NOMO-1 (cell line): ENCODE measurements around the gene DSN1.
"Not testable (repeated sequence)": the region's sequence is repeated elsewhere in the genome, so short reads cannot be mapped to it uniquely, and the experiment has no call there.

Experiments
- DNase-seq, 2 experiments: peaks; one replicate each; lab custom pipeline; 2025; ENCODE audit not compliant: unreplicated experiment in 2 of 2; lab: John Stamatoyannopoulos, UW

DSN1 gene, protein sequence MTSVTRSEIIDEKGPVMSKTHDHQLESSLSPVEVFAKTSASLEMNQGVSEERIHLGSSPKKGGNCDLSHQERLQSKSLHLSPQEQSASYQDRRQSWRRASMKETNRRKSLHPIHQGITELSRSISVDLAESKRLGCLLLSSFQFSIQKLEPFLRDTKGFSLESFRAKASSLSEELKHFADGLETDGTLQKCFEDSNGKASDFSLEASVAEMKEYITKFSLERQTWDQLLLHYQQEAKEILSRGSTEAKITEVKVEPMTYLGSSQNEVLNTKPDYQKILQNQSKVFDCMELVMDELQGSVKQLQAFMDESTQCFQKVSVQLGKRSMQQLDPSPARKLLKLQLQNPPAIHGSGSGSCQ

DNA sequence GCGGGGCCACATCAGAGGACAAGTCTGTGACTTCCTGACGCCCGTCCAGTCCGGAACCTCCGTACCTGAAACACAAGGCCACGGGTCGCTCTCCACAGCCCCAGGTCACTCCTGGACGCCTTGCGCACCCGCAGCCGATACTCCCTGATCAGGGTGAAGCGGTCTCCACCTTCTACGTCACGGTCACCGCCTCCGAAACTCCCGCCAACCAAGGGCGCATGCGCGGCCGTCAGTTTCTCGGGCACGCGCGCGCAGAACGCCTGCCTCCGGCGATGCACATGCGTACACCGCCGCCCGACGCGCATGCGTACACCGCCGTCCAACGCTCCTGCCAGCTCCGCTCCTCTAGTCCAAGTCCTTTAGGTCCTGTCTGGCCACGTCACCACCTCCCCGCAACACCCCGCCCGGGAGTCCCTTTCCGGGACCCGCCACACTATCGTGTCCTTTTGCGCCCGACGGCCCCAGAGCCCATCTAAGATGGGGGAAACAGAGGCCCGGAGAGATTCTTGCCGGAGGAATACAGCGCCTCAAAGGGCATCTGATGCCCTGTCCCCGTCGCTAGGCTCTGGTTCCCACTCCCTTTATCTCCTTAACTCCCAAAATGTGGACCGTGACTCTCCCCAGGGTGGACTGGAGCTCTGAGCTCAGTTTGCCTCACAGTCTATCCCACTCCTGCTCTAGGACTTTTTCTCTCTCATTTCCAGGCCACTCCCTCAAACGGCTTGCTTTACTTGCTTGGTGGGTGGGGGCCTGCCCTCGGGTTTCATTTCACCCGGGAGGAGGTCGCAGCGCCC, at the start of gene DSN1:
Gene DSN1, minus strand, starts transcription at position 167 of the 794 bp plus-strand sequence. CDS start 2,305 bp downstream, outside the sequence.
- peak; percentile 87 to 95 for DNase-seq

DNA sequence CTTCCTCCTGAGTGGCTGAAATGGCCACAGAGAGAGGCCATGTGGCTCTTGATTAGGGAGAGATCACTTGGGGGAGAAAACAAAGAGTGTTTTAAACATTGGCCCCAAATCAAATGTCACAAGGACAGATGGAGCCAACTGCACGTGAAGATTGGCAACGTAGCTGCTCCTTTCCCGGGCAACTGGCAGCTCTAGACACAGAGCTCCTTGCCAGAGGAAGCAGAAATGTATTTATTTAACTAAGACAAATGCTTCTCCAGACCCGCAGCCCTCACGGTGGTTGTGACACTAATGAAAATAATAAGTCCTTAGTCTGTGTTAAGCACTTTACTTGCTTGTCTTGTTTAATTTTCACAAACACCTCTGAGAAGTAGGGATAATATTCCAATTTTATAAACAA, 49.6 kb upstream of the DSN1 start:
- no peak for DNase-seq

DNA sequence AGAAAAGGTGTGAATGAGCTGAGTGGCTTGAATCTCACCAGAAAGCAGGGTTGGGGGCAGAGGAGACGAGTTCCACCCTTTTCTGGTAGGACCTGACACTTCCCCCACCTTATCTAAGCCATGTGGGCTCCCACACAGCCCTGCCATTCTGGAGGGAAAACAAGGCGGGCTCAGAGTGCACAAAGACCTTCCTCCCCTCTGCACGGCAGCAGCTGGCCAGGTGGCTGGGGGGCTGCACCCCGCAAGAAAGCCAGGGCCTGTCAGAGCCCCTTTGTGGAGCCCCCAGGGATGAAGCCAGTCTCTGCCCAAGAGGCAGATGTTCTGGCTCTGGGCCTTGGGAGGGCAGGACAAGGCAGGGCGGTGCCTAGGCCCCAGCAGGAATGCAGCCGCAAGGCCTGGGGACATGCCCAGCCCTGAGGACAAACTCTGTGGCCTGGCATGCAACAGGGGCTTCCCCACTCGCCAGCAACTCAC, 48.4 kb upstream of the DSN1 start:
- no peak for DNase-seq

DNA sequence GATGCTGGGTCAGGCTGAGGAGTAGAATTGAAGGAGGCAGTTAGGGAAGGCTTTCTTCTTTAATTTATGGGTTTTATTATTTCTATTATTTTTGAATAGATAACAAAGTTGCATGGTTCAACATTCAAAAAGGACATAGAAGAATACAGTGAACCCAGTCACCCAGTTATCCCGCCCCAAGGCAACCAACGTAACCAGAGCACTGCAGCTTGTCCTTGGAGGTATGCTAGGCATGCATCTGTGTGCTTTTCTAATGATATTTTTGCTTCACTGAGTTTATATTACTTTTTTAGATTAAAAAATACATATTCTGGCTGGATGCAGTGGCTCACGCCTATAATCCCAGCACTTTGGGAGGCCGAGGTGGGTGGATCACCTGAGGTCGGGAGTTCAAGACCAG, 47.4 kb upstream of the DSN1 start:
- no peak for DNase-seq

DNA sequence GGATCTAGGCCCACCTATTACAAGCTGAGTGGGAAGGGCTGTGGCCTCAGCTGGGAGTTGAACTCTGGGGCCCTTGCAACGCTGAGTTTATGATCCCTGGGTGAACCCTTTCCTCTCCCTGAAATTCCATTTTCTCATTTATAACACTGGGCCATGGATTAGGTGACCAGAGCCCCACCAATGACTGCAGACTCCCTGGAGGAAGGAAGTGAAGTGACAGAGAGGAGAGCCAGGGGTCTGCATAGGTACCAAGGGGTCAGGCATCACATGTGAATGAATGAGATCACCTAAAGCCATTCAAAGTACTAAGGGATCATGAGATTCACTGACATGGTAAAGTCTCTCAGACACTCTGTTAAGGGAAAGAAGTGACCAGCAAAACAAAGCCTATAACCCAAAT, 46.5 kb upstream of the DSN1 start:
- no peak for DNase-seq

DNA sequence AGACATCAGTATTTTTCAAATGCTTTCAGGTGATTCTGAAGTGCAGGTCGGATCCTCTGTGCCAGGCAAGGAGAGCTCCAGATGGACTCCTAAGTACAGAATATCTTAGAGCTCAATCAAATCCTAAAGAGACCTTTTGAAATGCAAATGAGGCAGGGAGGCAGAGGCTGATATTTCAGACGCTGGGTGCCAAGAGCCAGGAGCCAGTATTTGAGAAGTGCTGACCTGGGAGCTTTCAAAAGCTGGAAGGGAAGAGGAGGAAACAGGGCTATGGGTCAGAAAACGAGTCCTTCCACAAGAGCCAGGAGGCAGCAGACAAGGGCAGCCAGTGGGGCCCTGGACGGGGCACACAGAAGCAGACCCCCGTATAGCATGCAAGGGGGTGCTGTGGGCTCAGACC, 46.1 kb upstream of the DSN1 start:
- no peak for DNase-seq

DNA sequence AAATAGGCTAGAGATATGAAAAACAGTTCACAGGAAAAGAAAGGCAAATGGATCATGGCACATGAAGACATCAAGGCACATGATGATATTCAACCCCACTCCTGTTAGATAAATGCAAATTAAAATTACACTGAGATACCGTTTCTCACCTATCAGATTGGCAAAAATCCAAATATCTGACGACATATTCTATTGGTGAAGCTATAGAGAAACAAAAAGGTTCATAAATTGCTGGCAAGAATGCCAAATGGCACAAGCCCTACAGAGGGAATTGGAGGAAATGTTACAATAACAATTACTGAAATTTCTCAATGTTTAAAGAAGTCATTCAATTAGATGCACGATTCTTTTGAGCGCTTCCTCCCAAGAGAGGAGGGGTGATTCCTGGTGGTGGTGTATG, 45.3 kb upstream of the DSN1 start:
- DNase-seq: no peak

DNA sequence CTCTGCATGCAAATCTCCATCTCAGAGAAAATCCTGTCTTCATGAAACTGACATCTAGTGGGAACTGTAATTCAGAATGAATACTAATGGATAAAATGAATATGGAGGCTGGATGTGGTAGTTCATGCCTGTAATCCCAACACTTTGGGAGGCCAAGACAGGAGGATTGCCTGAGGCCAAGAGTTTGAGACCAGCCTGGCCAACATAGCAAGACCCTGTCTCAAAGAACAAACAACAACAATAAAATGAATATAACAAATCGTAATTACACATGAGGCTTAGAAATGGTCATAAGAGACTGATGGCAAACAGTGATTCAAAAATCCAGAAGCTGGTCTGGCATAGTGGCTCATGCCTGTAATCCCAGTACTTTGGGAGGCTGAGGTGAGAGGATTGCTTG, 44.6 kb upstream of the DSN1 start:
- DNase-seq: no peak

DNA sequence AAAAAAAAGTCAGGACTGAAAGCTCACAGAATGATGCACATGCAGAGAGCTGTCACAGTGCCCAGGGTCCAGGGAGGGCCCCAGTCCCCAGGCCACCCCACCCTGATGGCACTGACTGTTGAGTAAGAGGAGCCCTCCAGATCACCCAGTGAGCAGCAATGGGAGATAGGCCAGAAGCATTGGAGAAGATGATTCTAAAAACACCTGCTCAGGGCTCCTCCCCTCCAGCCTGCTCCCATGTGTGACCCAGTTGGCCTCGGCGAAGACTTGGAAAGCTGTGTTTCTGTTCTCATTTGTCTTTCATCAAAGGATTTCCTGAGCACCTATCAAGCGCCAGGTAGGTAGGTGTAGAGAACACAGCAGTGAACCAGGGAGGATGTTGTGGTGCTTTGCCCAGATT, 43.9 kb upstream of the DSN1 start:
- DNase-seq: no peak

DNA sequence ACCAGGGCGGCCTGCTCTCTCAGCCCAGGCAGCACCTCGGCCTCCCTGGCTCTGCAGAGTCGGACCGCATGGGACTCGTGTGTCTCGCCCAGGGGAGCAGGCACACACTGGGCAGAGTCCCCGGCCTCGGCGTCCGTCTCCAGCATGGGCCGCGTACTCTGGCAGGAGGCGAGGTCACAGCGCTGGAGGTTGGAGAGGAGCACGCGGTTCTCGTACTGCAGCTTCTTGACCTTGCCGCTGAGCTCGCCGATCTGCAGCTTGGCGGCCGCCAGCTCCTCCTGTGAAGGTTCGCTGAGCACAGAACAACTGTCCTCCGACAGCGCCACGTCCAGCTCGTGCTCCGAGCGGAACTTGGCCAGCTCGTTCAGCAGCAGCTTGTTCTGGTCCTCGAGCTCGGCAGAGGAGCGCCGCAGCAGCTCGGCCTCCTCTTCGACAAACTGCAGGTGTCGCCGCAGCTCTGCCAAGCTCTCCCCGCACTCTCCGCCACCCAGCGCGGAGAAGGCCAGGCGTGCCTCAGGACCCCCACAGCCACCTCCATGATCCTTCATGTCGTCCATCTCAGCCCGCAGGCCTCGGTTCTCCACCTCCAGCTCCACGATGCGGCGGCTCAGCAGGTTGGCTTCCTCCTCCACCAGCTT, 42.0 kb upstream of the DSN1 start:
- no peak for DNase-seq

DNA sequence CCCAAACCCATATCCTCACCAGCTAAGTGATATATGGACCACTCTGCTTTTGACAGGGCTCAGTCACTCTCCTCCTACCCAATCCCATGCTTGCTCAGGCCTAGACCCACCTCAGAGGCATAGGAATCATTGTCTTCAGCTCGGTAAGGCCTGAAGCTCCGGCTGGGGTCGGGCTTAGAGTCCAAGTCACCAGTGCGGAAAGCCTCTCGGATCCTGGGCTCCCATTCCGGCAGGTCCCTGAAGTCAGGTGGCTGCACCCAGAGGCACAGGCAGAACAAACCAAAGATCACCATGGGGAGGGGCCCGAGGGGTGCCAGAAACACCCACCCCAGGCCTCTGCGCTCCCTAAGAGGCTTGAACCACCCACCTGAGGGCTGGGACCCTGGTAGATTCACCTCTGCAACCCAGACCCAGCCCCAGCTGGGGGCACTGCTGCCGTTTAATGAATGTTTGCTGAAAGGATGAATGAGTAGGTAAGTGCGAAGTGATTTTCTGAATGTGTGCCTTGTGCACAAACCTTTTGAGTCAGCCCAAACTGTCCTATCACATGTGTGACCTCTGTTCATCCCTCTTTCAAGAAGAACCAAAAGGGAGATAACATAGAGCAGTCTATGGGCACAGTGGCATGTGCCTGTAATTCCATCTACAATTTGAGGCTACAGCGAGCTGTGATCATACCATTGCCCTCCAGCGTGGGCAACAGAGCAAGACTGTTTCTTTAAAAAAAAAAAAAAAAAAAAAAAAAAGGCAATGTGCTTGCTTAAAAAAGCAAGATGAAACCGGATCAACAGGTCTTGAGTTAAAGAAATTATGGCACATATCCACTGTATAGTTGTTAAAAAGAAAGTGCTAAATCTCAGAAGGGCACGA, 39.3 kb upstream of the DSN1 start:
- no peak for DNase-seq

DNA sequence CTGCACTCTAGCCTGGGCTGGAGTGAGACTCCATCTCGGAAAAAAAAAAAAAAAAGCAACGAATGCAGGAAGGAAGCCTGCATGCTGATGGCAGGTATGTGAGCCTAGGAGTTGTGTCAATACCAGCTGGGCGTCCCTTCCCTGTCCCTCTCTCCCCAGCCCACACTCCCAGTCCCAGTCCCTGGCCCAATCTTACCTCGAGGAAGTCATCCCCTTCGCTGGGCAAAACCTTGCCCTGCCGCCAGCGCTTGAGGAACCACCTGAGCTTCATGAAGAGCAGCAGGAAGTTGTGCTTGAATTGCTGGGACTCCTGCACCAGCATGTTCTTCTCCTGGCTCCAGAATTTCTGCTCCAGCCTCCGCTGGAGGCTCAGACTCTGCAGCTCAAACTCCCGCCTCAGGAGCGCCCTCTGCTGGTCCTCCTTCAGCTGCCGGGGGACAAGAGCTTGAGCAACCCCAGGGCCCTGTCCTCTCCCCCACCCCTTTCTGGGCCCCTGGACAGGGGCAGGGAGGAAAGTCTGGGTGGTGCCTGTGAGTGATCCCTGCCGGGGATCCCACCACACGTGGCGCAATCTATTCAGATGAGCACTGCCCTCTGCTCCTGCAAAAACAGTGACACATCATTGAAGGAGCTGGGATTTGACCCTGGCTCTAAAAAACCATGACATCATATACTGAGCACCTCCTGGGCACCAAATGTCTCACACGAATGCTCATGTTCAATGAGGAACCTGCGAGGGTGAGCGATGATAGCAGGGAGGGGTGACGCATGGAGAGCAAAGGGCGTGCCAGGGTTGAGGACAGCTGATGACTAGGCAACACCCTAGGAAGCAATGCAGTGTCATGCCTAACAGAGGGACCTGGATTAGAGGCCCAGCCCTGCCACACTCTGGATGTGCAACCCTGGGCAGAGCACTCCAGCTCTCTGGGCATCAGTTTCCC, 35.0 kb upstream of the DSN1 start:
- peak; percentile 69 to 79 for DNase-seq

DNA sequence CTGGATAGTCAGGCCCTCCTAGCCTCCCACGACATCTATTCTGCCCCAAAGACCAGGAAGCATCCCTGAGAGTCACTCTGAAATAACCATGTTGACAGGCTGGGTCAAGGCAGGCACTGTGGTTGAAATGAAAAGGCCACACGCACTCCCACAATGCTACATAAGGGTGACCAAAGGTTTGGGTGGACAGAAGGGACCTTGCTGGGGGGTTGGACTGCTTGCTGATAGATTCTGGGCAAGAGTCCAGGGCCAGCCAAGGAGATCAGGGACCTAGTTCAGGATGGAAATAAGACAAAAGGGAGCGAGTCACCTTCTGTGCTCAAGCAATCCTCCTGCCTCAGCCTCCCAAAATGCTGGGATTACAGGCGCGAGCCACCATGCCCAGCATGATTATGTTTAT, 32.5 kb upstream of the DSN1 start:
- no peak for DNase-seq

DNA sequence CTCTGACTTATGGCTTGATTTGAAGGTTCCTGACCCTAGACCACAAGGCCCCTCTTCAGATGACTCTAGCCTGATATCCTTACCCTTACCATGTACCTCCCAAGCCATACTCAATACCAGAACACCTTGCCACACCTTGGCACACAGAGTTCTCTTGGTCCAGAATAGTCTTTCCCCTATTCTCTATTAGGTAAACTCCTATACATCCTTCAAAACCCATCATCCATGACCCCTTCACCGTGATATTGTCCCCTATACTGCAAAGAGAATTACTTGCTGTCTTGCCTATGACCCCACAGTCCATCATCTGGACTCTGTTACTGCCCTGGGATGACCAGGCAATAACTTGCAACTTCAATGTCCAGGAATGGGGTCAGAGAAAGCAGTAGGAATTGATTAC, 31.8 kb upstream of the DSN1 start:
- no peak for DNase-seq

DNA sequence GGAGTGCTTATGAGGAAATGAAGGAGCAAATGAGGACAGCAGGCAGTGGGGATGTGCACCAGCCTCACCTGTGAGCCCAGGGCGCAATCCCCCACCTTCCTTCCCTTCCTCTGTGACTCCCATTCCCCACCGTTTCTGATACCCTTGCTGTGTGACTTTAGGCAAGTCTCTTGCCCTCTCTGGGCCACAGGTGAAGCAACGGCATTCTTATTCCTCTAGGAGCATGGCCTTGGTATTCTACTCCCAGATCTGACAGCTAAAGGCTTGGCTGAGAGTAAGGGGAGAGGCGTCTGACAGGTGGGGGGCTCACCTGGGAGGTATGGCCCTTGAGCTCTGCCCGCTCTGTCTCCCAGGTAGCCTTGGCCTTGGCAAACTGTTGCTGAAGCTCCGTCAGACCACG, 30.9 kb upstream of the DSN1 start:
- DNase-seq: no peak

DNA sequence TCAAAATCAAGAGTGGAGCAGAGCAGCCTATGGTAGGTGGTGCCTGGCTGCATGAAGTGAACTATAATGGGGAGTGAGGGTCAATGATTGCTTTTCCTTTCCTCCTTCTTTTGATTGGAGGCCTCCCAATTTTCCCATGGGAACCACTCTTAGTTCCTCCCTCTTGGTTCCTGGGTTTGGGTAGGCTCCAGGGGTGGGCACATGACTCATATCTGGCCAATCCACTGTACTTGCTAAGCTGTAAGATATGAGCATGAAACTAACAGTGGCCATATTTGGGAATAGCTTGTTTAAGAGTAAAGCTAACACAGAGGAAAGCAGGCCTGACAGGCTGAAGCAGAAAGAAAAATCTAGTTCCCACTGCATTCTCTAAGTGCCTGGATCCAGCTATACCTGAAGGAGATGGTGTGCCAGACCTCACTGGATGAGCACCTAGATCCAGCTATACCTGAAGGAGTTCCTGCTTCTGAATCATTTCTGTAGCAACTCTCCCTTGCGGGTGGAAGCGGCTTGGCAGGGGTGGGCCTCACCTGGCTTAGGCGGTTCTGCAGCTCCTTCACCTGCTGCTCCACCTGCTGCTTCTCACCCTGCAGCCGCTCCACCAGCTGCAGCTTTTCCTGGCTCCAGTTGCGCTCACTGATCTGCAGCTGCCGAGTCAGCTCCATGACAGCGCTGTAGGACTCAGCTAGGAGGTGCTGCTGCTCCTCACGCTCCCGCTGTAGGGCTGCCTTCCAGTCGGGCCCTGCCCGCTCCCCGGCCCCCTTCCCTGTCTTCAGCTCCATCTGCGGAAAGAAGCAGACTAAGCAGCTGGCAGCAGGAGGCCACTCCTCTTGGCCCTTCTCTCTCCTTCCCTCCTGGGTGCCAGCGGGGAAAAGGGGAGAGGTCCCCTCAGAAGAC, 29.0 kb upstream of the DSN1 start:
- DNase-seq: no peak

DNA sequence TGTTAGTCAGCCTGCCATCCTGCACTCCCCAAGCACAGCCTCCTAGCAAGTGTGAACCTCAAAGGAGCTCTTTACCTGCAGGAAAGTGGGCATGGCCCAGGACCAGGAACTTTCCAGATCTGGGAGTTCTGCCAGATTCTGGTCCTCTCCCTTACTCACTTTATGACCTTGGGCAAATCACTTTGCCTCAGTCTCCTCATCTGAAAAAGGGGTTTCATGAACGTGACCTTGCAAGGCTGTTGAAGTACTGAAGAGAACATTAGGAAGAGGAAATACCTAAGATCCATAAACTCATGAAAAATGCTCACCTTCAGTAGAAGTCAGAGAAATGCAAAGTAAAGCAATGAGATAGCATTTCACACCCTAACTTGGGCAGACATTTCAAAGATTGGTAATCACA, 26.8 kb upstream of the DSN1 start:
- DNase-seq: no peak

DNA sequence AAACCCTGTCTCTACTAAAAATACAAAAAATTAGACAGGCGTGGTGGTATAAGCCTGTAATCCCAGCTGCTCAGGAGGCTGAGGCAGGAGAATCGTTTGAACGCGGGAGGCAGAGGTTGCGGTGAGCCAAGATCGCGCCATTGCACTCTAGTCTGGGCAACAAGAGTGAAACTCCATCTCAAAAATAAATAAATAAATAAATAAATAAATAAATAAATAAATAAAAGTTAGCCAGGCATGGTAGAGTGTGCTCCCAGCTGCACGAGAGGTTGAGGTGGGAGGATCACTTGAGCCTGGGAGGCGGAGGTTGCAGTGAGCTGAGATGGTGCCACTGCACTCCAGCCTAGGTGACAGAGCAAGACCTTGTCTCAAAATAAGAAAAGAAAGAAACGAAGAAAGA, 25.8 kb upstream of the DSN1 start:
- not testable (repeated sequence) for DNase-seq

DNA sequence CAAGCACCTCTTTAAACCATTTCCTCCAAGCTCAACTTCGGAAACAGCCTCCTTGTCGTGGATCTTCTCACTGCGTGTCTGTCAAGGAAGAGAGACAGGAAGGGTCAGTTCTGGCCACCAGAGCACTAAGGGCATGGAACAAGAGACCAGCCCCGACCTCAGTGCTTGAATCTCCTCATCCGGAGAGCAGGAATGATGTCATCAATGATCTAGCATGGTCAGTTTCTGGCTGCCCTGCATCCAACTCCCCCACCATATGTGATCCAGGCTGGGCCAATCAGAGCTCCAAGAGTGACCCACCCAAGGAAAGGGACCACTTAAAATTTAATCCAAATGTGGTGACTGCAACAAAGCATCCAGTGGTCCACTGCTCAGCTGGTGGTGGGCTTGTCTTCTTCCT, 23.3 kb upstream of the DSN1 start:
- no peak for DNase-seq
